Measurements from ENCODE around the gene SCPEP1. TPM values are rescaled to one million over a fixed set of nuclear protein-coding genes. Genes with fewer than 3 reads are reported as not detected.
"Not testable (repeated sequence)": the region's sequence is repeated elsewhere in the genome, so short reads cannot be mapped to it uniquely, and the experiment has no call there.

SCPEP1 gene
- total RNA-seq, 4 donors from 2014 or later: 61.0 to 111 (median 72.4) TPM

GRCh38 chr17:56937687-56938086 is 40.2 kb upstream of the SCPEP1 start:
- no peak for TF ChIP-seq CTCF (IDR thresholded peaks at IDR 0.05)
- peak in 1 of 2 donors; percentile 1 for TF ChIP-seq POLR2AphosphoS5 (IDR thresholded peaks at IDR 0.05)
- TF ChIP-seq POLR2A (IDR thresholded peaks at IDR 0.05; ENCODE audit: low read depth): no peak
- TF ChIP-seq EP300 (IDR thresholded peaks at IDR 0.05): no peak
- H3K4me1 ChIP-seq: peaks cover 0 to 4% (median 0%) of the 10 kb centered on the region in 4 donors
- intact Hi-C loops (cut with DNase I): loop anchor here (5.0 kb wide), 1 partner anchor 45 kb away; no protein-coding TSS in a partner anchor
- H3K27me3 ChIP-seq: no peaks in the 10 kb centered on the region
- H3K9me3 ChIP-seq: no peaks in the 10 kb centered on the region
- WGBS: 79% methylated on average over 2 of the region's 2 CpGs
- no peak overlapping the region for H3K27ac ChIP-seq (replicated peaks in 1 of 4)
- no peak overlapping the region for H3K4me3 ChIP-seq
- no peak for DNase-seq (ENCODE audit: extremely low spot score)
- H3K36me3 ChIP-seq: peaks cover 12 to 97% (median 71%) of the 10 kb centered on the region in 4 donors

- TF ChIP-seq POLR2AphosphoS5 (IDR thresholded peaks at IDR 0.05): peak in 1 of 2 donors; percentile 16
- H3K27me3 ChIP-seq; H3K4me1 ChIP-seq; H3K4me3 ChIP-seq; H3K9me3 ChIP-seq; DNase-seq (ENCODE audit: extremely low spot score); H3K27ac ChIP-seq (replicated peaks in 1 of 4): not testable (repeated sequence)
- intact Hi-C loops (cut with DNase I): loop anchor here (5.0 kb wide), 1 partner anchor 46 kb away; no protein-coding TSS in a partner anchor
- WGBS: 80% methylated on average over 5 of the region's 5 CpGs
- H3K36me3 ChIP-seq: peaks cover 12 to 100% (median 74%) of the 10 kb centered on the region in 4 donors
Observed at GRCh38 chr17:56938206-56938605, 39.7 kb upstream of the SCPEP1 start.

- Histone ChIP-seq H3K9me3 (no peaks in the 10 kb centered on the region), H3K36me3 (peaks cover 17 to 100% (median 80%) of the 10 kb centered on the region in 4 donors), H3K4me3 (no peak overlapping the region), H3K27me3 (no peaks in the 10 kb centered on the region), H3K4me1 (peaks cover 0 to 4% (median 0%) of the 10 kb centered on the region in 4 donors), H3K27ac (replicated peaks in 1 of 4) (no peak overlapping the region)
- WGBS: 60% methylated on average over 11 of the region's 11 CpGs
- intact Hi-C loops (cut with DNase I): loop anchor here (2.0 to 5.0 kb wide), 2 partner anchors 48 to 121 kb away; no protein-coding TSS in a partner anchor
- TF ChIP-seq POLR2A (IDR thresholded peaks at IDR 0.05; ENCODE audit: low read depth) (no peak), CTCF (IDR thresholded peaks at IDR 0.05) (peak; percentile 64 to 76 (median 66)), EP300 (IDR thresholded peaks at IDR 0.05) (no peak)
- DNase-seq (ENCODE audit: extremely low spot score): no peak
Observed at GRCh38 chr17:56939869-56940484, 38.0 kb upstream of the SCPEP1 start.

- Histone ChIP-seq H3K27me3 (no peaks in the 10 kb centered on the region), H3K27ac (replicated peaks in 1 of 4) (no peak overlapping the region), H3K4me1 (peaks cover 0 to 4% (median 0%) of the 10 kb centered on the region in 4 donors), H3K36me3 (peaks cover 26 to 96% (median 82%) of the 10 kb centered on the region in 4 donors), H3K4me3 (no peak overlapping the region), H3K9me3 (no peaks in the 10 kb centered on the region)
- TF ChIP-seq EP300 (IDR thresholded peaks at IDR 0.05): no peak
- 88% methylated on average over 10 of the region's 10 CpGs for WGBS
- intact Hi-C loops (cut with DNase I): no loop called here
- DNase-seq (ENCODE audit: extremely low spot score): peak; percentile 55
Observed at GRCh38 chr17:56943505-56944125, 34.3 kb upstream of the SCPEP1 start.

- H3K36me3 ChIP-seq: peaks cover 30 to 93% (median 80%) of the 10 kb centered on the region in 4 donors
- 93% methylated on average over 3 of the region's 3 CpGs for WGBS
- intact Hi-C loops (cut with DNase I): no loop called here
Observed at GRCh38 chr17:56945938-56946505, 31.9 kb upstream of the SCPEP1 start.

More at GRCh38 chr17:56945938-56946505, 31.9 kb upstream of the SCPEP1 start:
- H3K27ac ChIP-seq (replicated peaks in 1 of 4): no peak overlapping the region
- peak; percentile 45 for DNase-seq (ENCODE audit: extremely low spot score)
- no peaks in the 10 kb centered on the region for H3K4me1 ChIP-seq
- H3K27me3 ChIP-seq: no peaks in the 10 kb centered on the region
- no peak overlapping the region for H3K4me3 ChIP-seq
- no peak for TF ChIP-seq EP300 (IDR thresholded peaks at IDR 0.05)
- TF ChIP-seq CTCF (IDR thresholded peaks at IDR 0.05): no peak
- no peak for TF ChIP-seq POLR2AphosphoS5 (IDR thresholded peaks at IDR 0.05)
- no peak for TF ChIP-seq POLR2A (IDR thresholded peaks at IDR 0.05; ENCODE audit: low read depth)
- no peaks in the 10 kb centered on the region for H3K9me3 ChIP-seq
